ENCODE measurements around the gene CST2.
"Not testable (repeated sequence)": the region's sequence is repeated elsewhere in the genome, so short reads cannot be mapped to it uniquely, and the experiment has no call there.

The CST2 gene

GRCh38 chr20:23810349-23810748, 16.2 kb downstream of the CST2 start:
- DNase-seq (ENCODE audit: low read depth in 2 of 2) = not testable (repeated sequence)

GRCh38 chr20:23800865-23801264, 25.7 kb downstream of the CST2 start:
- DNase-seq (ENCODE audit: low read depth in 2 of 2) = no peak

- DNase-seq (ENCODE audit: low read depth in 2 of 2) = peak; percentile 10 to 14
Observed at GRCh38 chr20:23799216-23799847, 27.2 kb downstream of the CST2 start.

GRCh38 chr20:23795526-23795925, 31.0 kb downstream of the CST2 start:
- DNase-seq (ENCODE audit: low read depth in 2 of 2) = no peak

GRCh38 chr20:23794841-23795240, 31.7 kb downstream of the CST2 start:
- no peak for DNase-seq (ENCODE audit: low read depth in 2 of 2)

GRCh38 chr20:23794065-23794464, 32.5 kb downstream of the CST2 start:
- no peak for DNase-seq (ENCODE audit: low read depth in 2 of 2)

- no peak for DNase-seq (ENCODE audit: low read depth in 2 of 2)
Observed at GRCh38 chr20:23783447-23783846, 43.1 kb downstream of the CST2 start.

GRCh38 chr20:23782366-23782983, 44.1 kb downstream of the CST2 start:
- no peak for DNase-seq (ENCODE audit: low read depth in 2 of 2)

GRCh38 chr20:23778676-23779075, 47.9 kb downstream of the CST2 start:
- DNase-seq (ENCODE audit: low read depth in 2 of 2) = not testable (repeated sequence)

GRCh38 chr20:23777380-23777779, 49.1 kb downstream of the CST2 start:
- DNase-seq (ENCODE audit: low read depth in 2 of 2) = not testable (repeated sequence)

- no peak for DNase-seq (ENCODE audit: low read depth in 2 of 2)
Observed at GRCh38 chr20:23776067-23776771, 50.3 kb downstream of the CST2 start.

- no peak for DNase-seq (ENCODE audit: low read depth in 2 of 2)
Observed at GRCh38 chr20:23774081-23774480, 52.4 kb downstream of the CST2 start.
